Heart left ventricle (tissue), 13 donors: ENCODE measurements around the gene EMP2.

ENCODE experiments used
- POLR2A ChIP-seq, 2 donors: fragments of 450-650 bp; IDR thresholded peaks; one replicate each; pipeline ENCODE4 v1.6.1; 2017; ENCODE audit warnings: antibody characterized with exemption in 2 of 2, mild to moderate bottlenecking in 2 of 2, moderate library complexity in 2 of 2
- TF ChIP-seq, protein P1 (sequence below), 12 donors: fragments of 200-600 bp; sonication (generic) in 4 of 12; IDR thresholded peaks; one replicate each; pipeline versions ENCODE4 v1.5.0 to v1.8.0; 2018 to 2022; ENCODE audit warnings: antibody characterized with exemption in 12 of 12, mild to moderate bottlenecking in 5 of 12
- donor health status: ischemic (EF 13 %, LVEDD 7.1; RV severe dilation, severe dysfunction).
- donor health status: DM: no; HTN: yes; CAD: no.
- donor health status: DM: no; HTN: no; CAD: no.
- donor health status: ischemic (EF 25% LVEDD 6.9; RV normal size, moderate dysfunction).
- donor health status: ischemic (EF 25% LVEDD 5.7; RV mildly dilated, moderate dysfunction).
- donor health status: ischemic (EF 35%, LVEDD 5.7; RV mildly dilated, moderate dysfunction).
- donor health status: nonischemic (EF 11% LVEDD 7.7; RV severe dilation, severe dysfunction).
- donor health status: DM: yes; HTN: yes; CAD: no.
- donor health status: PGD.
- donor health status: ischemic (EF 29% LVEDD 5.4; RV normal size, mild dysfunction).
- donor health status: nonischemic (EF 23%, LVEDD 6.1; RV moderate dilation, normal function).

DNA sequence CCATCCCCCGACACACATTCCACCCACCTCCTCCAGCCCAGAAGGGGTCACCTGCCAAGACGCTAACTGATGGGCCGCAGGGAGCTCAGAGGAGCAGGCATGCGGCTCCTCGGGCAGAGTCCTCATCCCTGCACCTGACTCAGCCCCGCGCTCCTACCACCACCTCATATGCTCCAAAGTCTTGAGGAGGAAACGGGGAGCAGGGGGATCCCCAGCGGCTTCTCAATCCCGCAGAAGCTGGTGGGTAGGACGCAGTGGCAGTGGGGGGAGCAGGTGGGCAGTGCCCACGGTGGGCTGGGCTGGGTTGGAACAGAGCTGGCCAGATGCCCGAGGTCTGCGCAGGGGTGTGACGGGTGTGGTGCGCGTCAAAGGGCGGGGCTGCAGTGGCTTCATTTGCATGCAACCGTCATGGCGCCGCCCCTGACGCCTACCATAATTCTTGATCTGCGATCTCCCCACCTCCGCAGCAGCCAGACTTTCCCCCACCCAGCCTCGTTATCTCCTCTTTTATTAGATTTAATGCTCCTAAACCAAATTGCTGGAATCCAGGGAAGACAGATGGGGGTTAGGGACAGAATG lies 39.0 kb upstream of the EMP2 start:
- TF ChIP-seq, protein P1, sequence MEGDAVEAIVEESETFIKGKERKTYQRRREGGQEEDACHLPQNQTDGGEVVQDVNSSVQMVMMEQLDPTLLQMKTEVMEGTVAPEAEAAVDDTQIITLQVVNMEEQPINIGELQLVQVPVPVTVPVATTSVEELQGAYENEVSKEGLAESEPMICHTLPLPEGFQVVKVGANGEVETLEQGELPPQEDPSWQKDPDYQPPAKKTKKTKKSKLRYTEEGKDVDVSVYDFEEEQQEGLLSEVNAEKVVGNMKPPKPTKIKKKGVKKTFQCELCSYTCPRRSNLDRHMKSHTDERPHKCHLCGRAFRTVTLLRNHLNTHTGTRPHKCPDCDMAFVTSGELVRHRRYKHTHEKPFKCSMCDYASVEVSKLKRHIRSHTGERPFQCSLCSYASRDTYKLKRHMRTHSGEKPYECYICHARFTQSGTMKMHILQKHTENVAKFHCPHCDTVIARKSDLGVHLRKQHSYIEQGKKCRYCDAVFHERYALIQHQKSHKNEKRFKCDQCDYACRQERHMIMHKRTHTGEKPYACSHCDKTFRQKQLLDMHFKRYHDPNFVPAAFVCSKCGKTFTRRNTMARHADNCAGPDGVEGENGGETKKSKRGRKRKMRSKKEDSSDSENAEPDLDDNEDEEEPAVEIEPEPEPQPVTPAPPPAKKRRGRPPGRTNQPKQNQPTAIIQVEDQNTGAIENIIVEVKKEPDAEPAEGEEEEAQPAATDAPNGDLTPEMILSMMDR (IDR thresholded peaks at IDR 0.05) = no peak
- TF ChIP-seq POLR2A (IDR thresholded peaks at IDR 0.05) = no peak
